Stimulated activated CD4-positive, alpha-beta T cell treated with anti-CD3 and anti-CD28 coated beads, Interleukin-12 subunit alpha, Interleukin-12 subunit beta, amount 100 ng/mL, for 48 hours (primary cell): ENCODE measurements around the gene CAPRIN2.

Source experiments
- DNase-seq, 3 donors: peaks; one replicate each; pipeline ENCODE4 v3.0.0-alpha.2; 2020; ENCODE audit warnings: low read depth in 2 of 3, low spot score in 1 of 3

Gene CAPRIN2

DNA sequence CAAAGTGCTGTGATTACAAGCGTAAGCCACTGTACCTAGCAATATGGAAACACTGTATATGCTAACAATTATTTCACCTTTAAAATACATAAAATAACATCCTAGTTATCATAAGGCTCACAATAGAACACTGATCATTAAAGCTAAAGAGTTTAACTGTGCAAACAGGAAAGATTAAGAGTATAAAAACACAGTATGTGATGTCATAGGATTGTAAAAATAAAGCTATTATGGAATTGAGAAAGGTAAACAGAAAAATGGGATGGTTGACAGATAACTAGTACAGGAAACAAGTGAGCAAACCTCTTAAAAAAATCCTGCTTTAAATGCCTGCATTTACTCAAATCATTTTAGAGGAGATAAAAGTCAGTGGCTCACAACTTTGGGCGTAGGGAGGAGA is 48.3 kb downstream of the CAPRIN2 start:
- DNase-seq = no peak

DNA sequence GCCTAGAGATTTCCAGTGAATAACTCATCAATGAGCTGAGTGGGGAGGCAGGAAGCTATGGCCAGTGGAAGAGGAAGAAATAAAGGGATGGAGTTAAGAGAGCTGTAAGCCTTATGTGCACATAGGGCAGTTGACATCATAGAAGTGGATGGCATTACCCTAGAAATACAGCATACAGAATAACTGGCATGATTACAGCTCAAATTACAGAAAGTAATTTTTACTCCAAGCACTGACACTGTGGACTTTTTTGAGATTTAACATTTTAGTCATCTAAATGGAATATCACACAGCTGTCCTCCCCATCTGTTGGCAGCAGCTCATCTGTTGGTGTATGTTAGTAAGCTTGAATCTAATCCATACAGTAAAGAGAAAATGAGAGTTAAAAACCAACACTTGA is 53.7 kb downstream of the CAPRIN2 start:
- no peak for DNase-seq

GRCh38 chr12:30700216-30700900 is 54.4 kb downstream of the CAPRIN2 start:
- DNase-seq = no peak

- DNase-seq = no peak
Observed at GRCh38 chr12:30698346-30698745, 56.4 kb downstream of the CAPRIN2 start.

- no peak for DNase-seq
Observed at GRCh38 chr12:30696943-30697342, 57.8 kb downstream of the CAPRIN2 start.

DNA sequence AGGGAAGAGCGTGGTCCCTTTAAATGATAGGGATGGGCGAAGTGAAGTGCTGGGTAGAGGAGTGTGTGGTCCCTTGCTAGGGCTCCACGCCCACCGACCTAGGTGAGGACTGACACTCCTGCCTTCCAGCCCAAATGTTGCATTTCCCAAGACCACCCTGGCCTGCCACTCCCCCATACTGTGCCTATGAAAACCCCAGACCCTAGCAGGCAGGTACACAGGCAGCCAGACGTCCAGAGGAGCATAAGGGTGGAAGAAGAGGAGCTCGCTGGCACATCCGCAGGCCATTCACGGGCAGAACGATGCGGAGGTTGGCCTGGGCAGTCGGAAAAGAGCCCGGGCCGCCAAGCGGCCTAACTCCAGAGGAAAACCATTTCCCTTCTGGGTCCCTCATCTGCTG is 58.3 kb downstream of the CAPRIN2 start:
- no peak for DNase-seq

- DNase-seq = no peak
Observed at GRCh38 chr12:30696103-30696408, 58.7 kb downstream of the CAPRIN2 start.

- peak; percentile 74 to 79 (median 76) for DNase-seq
Observed at GRCh38 chr12:30695199-30696102, 59.3 kb downstream of the CAPRIN2 start, which contains the start of gene IPO8. IPO8 (minus strand) TSS chr12:30695869; CDS start chr12:30695647, 222 bp downstream.

DNA sequence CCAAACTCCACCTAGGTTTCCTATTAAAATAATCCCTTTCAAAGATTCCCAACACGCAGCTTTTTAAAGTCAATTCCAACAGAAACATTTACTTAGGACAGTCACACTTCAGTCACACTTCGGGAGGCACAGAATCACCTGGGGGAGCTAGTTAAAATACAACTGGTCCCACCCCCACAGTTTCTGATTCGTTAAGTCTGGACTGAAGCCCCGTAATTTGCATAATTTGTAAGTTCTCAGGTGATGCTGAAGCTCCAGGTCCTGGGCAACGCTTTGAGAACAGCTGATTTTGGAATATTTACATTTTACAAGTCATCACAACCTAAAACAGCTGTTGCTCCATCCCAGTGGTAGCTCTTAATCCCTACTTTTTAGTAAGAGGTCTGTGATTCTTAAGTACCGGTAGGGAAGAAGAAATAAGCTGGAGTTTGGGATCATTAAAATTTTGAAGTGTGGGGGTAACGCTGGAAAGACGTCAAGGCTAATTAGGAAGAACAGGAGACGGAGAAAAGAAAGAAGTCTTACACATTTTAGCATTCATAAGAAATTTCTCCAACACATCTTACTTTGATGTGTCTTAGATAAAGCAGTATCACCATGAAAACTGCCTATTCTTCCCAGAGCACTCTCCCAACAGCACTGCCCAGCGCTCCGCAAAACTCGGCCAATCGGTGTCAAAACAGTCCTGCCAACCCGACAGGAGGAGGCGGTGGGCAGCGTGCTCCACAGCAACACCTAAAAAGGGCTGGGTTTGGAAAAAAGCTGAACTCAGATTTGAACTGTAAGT is 60.1 kb downstream of the CAPRIN2 start:
- DNase-seq = no peak

GRCh38 chr12:30692470-30692869 is 62.3 kb downstream of the CAPRIN2 start:
- no peak for DNase-seq

GRCh38 chr12:30691122-30691879 is 63.5 kb downstream of the CAPRIN2 start:
- DNase-seq = no peak

DNA sequence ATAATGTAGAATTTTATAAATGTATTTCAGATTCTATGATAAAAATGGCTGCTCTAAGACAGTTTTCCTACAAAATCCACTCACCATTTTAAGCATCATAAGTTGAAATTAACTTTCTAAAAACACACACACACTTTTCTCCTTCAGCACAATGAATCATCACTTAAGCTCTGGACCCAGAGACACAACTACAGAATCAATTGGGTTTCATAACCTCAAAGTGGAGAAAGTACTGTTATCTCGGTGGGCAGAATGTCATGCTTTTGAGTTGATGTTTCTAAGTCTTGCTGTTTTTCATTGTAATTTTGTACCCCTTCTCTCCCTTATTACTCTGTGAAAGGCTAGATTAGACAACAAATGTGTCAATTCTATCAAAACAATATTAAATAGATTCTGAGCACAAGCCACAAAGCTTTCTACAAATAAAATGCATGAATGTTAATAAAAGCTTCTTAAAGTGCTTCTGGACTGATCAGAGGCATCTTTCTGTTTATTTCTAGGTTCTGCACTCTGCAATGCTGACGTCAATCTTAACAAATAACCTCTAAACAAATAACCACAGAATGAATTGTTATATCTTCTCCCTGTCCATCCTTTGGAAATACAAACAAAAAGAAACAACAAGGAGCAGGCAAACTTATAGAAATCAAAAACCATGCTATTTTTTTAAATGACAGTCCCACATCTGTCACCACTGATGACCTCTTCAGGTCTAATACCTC is 67.3 kb downstream of the CAPRIN2 start:
- DNase-seq = no peak

- DNase-seq = no peak
Observed at GRCh38 chr12:30679241-30679640, 75.5 kb downstream of the CAPRIN2 start.

- no peak for DNase-seq
Observed at GRCh38 chr12:30678221-30678620, 76.5 kb downstream of the CAPRIN2 start.

- DNase-seq = no peak
Observed at GRCh38 chr12:30661210-30661609, 93.5 kb downstream of the CAPRIN2 start.
